ENCODE results near the gene RAD21L1.

The RAD21L1 gene

GRCh38 chr20:1296117-1296610 is 70.3 kb downstream of the RAD21L1 start:
- Histone ChIP-seq H3K4me2 (no peak overlapping the region), H3K79me2 (ENCODE audit: insufficient read depth, low read depth) (no peaks in the 10 kb centered on the region), H3K4me1 (ENCODE audit: low read depth, poor library complexity, severe bottlenecking) (no peaks in the 10 kb centered on the region), H3K27ac (no peak overlapping the region), H3K4me3 (IDR thresholded peaks at IDR 0.05; ENCODE audit: insufficient read depth, low read depth, low read length) (no peak overlapping the region), H2AFZ (ENCODE audit: low read depth) (no peak overlapping the region), H3K36me3 (ENCODE audit: insufficient read depth) (no peaks in the 10 kb centered on the region), H3K27me3 (ENCODE audit: insufficient read depth, low read depth) (no peaks in the 10 kb centered on the region), H4K20me1 (ENCODE audit: insufficient read depth) (no peaks in the 10 kb centered on the region), H3K9ac (no peak overlapping the region)
- no peak for TF ChIP-seq CTCF (conservative IDR thresholded peaks at IDR 0.05; ENCODE audit: low read depth, low read length)

GRCh38 chr20:1296922-1297321 is 71.1 kb downstream of the RAD21L1 start:
- H3K9ac ChIP-seq: no peak overlapping the region
- no peak overlapping the region for H2AFZ ChIP-seq (ENCODE audit: low read depth)
- no peak for TF ChIP-seq CTCF (conservative IDR thresholded peaks at IDR 0.05; ENCODE audit: low read depth, low read length)
- H3K36me3 ChIP-seq (ENCODE audit: insufficient read depth): no peaks in the 10 kb centered on the region
- no peaks in the 10 kb centered on the region for H3K4me1 ChIP-seq (ENCODE audit: low read depth, poor library complexity, severe bottlenecking)
- H3K4me2 ChIP-seq: no peak overlapping the region
- no peak overlapping the region for H3K4me3 ChIP-seq (IDR thresholded peaks at IDR 0.05; ENCODE audit: insufficient read depth, low read depth, low read length)
- no peaks in the 10 kb centered on the region for H3K79me2 ChIP-seq (ENCODE audit: insufficient read depth, low read depth)
- no peaks in the 10 kb centered on the region for H4K20me1 ChIP-seq (ENCODE audit: insufficient read depth)
- no peak overlapping the region for H3K27ac ChIP-seq
- H3K27me3 ChIP-seq (ENCODE audit: insufficient read depth, low read depth): no peaks in the 10 kb centered on the region

- Histone ChIP-seq H3K27ac (no peak overlapping the region), H3K27me3 (ENCODE audit: insufficient read depth, low read depth) (no peaks in the 10 kb centered on the region), H3K4me3 (IDR thresholded peaks at IDR 0.05; ENCODE audit: insufficient read depth, low read depth, low read length) (no peak overlapping the region), H3K79me2 (ENCODE audit: insufficient read depth, low read depth) (no peaks in the 10 kb centered on the region), H3K36me3 (ENCODE audit: insufficient read depth) (no peaks in the 10 kb centered on the region), H3K4me2 (no peak overlapping the region), H4K20me1 (ENCODE audit: insufficient read depth) (no peaks in the 10 kb centered on the region), H3K9ac (no peak overlapping the region), H2AFZ (ENCODE audit: low read depth) (no peak overlapping the region), H3K4me1 (ENCODE audit: low read depth, poor library complexity, severe bottlenecking) (no peaks in the 10 kb centered on the region)
- no peak for TF ChIP-seq CTCF (conservative IDR thresholded peaks at IDR 0.05; ENCODE audit: low read depth, low read length)
Observed at GRCh38 chr20:1297486-1297885, 71.6 kb downstream of the RAD21L1 start.

- Histone ChIP-seq H3K79me2 (ENCODE audit: insufficient read depth, low read depth) (no peaks in the 10 kb centered on the region), H3K9ac (no peak overlapping the region), H3K27ac (no peak overlapping the region), H2AFZ (ENCODE audit: low read depth) (no peak overlapping the region), H3K4me2 (no peak overlapping the region), H3K36me3 (ENCODE audit: insufficient read depth) (no peaks in the 10 kb centered on the region), H3K4me1 (ENCODE audit: low read depth, poor library complexity, severe bottlenecking) (no peaks in the 10 kb centered on the region), H3K4me3 (IDR thresholded peaks at IDR 0.05; ENCODE audit: insufficient read depth, low read depth, low read length) (no peak overlapping the region), H3K27me3 (ENCODE audit: insufficient read depth, low read depth) (no peaks in the 10 kb centered on the region), H4K20me1 (ENCODE audit: insufficient read depth) (no peaks in the 10 kb centered on the region)
- no peak for TF ChIP-seq CTCF (conservative IDR thresholded peaks at IDR 0.05; ENCODE audit: low read depth, low read length)
Observed at GRCh38 chr20:1298166-1298565, 72.3 kb downstream of the RAD21L1 start.
